ENCODE results near the gene TUBGCP6.

- TF ChIP-seq CTCF (IDR thresholded peaks at IDR 0.05) (no peak), POLR2AphosphoS5 (IDR thresholded peaks at IDR 0.05; ENCODE audit: low read depth, low read length) (no peak)
Observed at GRCh38 chr22:50178471-50178864, 66.4 kb downstream of the TUBGCP6 start.
